Stimulated activated CD4-positive, alpha-beta T cell treated with anti-CD3 and anti-CD28 coated beads, Interleukin-4, amount 100 ng/mL, for 1 hour (primary cell): ENCODE data around the gene DHX30.
"Not testable (repeated sequence)": the region's sequence is repeated elsewhere in the genome, so short reads cannot be mapped to it uniquely, and the experiment has no call there.

Source experiments
- DNase-seq: peaks from one replicate; pipeline ENCODE4 v3.0.0-alpha.2; 2020

DHX30 gene

GRCh38 chr3:47885168-47885567 is 82.2 kb downstream of the DHX30 start:
- no peak for DNase-seq

GRCh38 chr3:47887991-47888390 is 85.1 kb downstream of the DHX30 start:
- DNase-seq = not testable (repeated sequence)

GRCh38 chr3:47888986-47889757 is 86.2 kb downstream of the DHX30 start:
- no peak for DNase-seq

GRCh38 chr3:47890126-47890827 is 87.3 kb downstream of the DHX30 start:
- DNase-seq = no peak

- no peak for DNase-seq
Observed at GRCh38 chr3:47890828-47891612, 88.1 kb downstream of the DHX30 start.

- DNase-seq = no peak
Observed at GRCh38 chr3:47891613-47892005, 88.7 kb downstream of the DHX30 start.

GRCh38 chr3:47892286-47893040 is 89.5 kb downstream of the DHX30 start:
- no peak for DNase-seq

- DNase-seq = no peak
Observed at GRCh38 chr3:47895241-47895640, 92.3 kb downstream of the DHX30 start.

GRCh38 chr3:47896736-47897135 is 93.8 kb downstream of the DHX30 start:
- DNase-seq = no peak

- no peak for DNase-seq
Observed at GRCh38 chr3:47897954-47898353, 95.0 kb downstream of the DHX30 start.

GRCh38 chr3:47899495-47900108 is 96.7 kb downstream of the DHX30 start:
- no peak for DNase-seq
